RWPE1 (cell line): ENCODE data around the gene KNTC1.
"Not testable (repeated sequence)": the region's sequence is repeated elsewhere in the genome, so short reads cannot be mapped to it uniquely, and the experiment has no call there.

ENCODE experiments used
- CTCF ChIA-PET: fragments of 350-600 bp; sonication (Branson Sonifier 250); formaldehyde crosslinking; extraction: SDS; loops from one replicate; lab custom pipeline; 2021; lab: Yijun Ruan, JAX
- POLR2A ChIA-PET: fragments of 400-600 bp; formaldehyde crosslinking; extraction: SDS; loops from one replicate; lab custom pipeline; 2020; ENCODE audit warnings: antibody characterized with exemption; ENCODE audit not compliant: low non-redundant PET; lab: Yijun Ruan, JAX
- DNase-seq: peaks from one replicate; pipeline ENCODE4 v3.0.0; 2012; ENCODE audit warnings: low spot score
- H3K27ac ChIP-seq: fragments of 450-650 bp; 2 replicates; pipeline ENCODE4 v1.5.1; 2017
- TF ChIP-seq, protein P1 (sequence below): fragments of 450-650 bp; conservative IDR thresholded peaks from 2 replicates; pipeline ENCODE4 v1.5.1; 2017; ENCODE audit warnings: low read depth, mild to moderate bottlenecking

Gene KNTC1

GRCh38 chr12:122584177-122584863, 57.3 kb downstream of the KNTC1 start:
- no peak for DNase-seq
- ChIA-PET POLR2A (no interaction called here), CTCF (no interaction called here)
- H3K27ac ChIP-seq, result no peak overlapping the region
- TF ChIP-seq, protein P1, sequence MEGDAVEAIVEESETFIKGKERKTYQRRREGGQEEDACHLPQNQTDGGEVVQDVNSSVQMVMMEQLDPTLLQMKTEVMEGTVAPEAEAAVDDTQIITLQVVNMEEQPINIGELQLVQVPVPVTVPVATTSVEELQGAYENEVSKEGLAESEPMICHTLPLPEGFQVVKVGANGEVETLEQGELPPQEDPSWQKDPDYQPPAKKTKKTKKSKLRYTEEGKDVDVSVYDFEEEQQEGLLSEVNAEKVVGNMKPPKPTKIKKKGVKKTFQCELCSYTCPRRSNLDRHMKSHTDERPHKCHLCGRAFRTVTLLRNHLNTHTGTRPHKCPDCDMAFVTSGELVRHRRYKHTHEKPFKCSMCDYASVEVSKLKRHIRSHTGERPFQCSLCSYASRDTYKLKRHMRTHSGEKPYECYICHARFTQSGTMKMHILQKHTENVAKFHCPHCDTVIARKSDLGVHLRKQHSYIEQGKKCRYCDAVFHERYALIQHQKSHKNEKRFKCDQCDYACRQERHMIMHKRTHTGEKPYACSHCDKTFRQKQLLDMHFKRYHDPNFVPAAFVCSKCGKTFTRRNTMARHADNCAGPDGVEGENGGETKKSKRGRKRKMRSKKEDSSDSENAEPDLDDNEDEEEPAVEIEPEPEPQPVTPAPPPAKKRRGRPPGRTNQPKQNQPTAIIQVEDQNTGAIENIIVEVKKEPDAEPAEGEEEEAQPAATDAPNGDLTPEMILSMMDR, result no peak

DNA sequence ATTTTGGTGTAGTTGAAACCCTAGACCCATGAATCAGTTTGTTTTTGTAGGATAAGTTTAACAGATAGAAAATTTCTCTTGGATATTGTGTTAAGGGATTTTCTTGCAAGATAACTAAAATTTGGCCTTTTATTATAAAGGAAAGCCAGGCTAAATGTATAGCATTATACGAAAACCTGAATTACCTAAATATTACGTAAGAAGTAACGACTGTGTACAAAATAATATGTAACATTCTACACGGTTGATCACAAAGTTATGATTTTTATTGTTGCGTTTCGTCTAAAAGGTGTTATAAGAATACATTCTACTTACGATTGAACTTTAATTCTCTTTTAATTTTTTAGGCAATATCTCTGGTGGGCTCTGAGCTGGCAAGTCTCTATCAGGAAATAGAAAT, 63.9 kb downstream of the KNTC1 start:
- TF ChIP-seq, protein P1, result no peak
- ChIA-PET POLR2A (no interaction called here), CTCF (no interaction called here)
- DNase-seq, result no peak
- no peak overlapping the region for H3K27ac ChIP-seq

GRCh38 chr12:122591966-122592365, 64.9 kb downstream of the KNTC1 start:
- CTCF ChIA-PET, POLR2A ChIA-PET: not testable (repeated sequence)

GRCh38 chr12:122592543-122592942, 65.5 kb downstream of the KNTC1 start:
- POLR2A ChIA-PET, H3K27ac ChIP-seq, DNase-seq, CTCF ChIA-PET: not testable (repeated sequence)

More at GRCh38 chr12:122591966-122592365, 64.9 kb downstream of the KNTC1 start:
- H3K27ac ChIP-seq, DNase-seq: not testable (repeated sequence)

DNA sequence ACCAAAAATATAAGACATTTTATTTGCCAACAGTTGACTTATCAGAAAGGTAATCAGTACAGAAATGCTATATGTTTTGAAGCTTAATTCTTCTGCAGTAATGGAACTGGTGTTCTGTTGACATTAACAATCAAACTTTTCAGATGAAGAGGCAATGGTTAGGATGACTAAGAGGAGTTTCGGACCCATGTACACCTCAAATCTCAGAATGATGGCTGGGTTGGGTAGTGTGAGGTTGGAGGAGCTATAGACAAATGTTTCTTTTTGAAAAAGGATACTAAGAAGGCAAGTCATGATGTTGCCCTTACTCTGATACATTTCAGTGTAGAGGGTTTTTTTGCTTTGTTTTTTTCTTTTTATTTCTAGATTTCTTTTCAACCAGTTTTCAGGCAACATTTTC, 66.9 kb downstream of the KNTC1 start:
- ChIA-PET POLR2A (no interaction called here), CTCF (interaction anchor here (0.7 kb wide), 1 partner anchor 18 kb away, joined by 3 read pairs; no protein-coding TSS in a partner anchor)
- H3K27ac ChIP-seq, result no peak overlapping the region
- DNase-seq, result no peak
- TF ChIP-seq, protein P1, result no peak

DNA sequence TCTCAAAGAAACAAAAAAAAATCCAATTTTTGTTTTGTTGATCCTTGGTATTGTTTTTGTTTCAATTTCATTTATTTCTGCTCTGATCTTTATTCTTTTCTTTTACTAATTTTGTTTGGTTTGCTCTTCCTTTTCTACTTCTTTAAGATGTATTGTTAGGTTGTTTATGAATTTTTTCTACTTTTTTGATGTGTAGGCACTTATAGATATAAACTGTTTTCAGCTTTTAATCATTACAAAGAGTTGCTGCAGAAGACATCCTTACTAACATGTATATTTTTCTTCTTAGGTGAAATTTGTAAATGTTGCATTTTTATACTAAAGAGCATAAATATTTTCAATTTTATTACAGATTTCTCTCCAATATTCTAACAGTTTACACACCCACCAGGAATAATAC, 69.8 kb downstream of the KNTC1 start:
- ChIA-PET CTCF (interaction anchor here (0.6 kb wide), 2 partner anchors 40 to 261 kb away, joined by 3 read pairs; no protein-coding TSS in a partner anchor), POLR2A (no interaction called here)
- H3K27ac ChIP-seq, result no peak overlapping the region
- TF ChIP-seq, protein P1, result no peak
- no peak for DNase-seq

DNA sequence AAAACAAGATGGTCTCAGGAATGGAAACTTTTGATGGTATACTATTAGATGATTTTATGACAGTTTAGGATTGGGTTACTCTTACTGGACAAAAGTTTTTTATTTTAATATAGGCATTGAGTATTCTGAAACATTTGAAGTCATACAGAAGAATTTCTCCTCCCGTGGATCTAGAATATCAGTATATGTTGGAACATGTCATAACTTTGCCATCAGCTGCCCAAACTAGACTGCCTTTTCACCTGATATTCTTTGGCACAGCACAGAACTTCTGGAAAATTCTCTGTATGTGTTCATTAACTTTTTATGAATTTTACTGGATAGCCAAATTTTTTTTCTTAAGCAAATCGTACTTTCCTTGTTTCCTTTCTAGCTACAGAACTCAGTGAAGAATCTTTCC, 75.4 kb downstream of the KNTC1 start:
- DNase-seq, result no peak
- TF ChIP-seq, protein P1, result no peak
- POLR2A ChIA-PET, result interaction anchor here (0.6 kb wide), 1 partner anchor 102 kb away, joined by 3 read pairs; no protein-coding TSS in a partner anchor
- H3K27ac ChIP-seq, result no peak overlapping the region
- CTCF ChIA-PET, result no interaction called here
